Thyroid gland (tissue), 4 donors: Measurements from ENCODE around the gene KSR1. TPM values are rescaled to one million over a fixed set of nuclear protein-coding genes. Genes with fewer than 3 reads are reported as not detected.

Experiments used
- DNase-seq, 2 donors: peaks; one replicate each; pipeline ENCODE4 v3.0.0-alpha.2; 2019
- H3K27ac ChIP-seq, 3 donors: fragments of 200-600 bp; sonication (generic); 1 replicate in 2 of 3; 2 replicates in 1 of 3; pipeline ENCODE4 v1.5.1; 2016 to 2019; ENCODE audit warnings: mild to moderate bottlenecking in 1 of 3, moderate library complexity in 1 of 3
- H3K27me3 ChIP-seq: fragments of 200-600 bp; sonication (generic); one replicate; pipeline ENCODE4 v1.5.1; 2019
- H3K36me3 ChIP-seq, 2 donors: fragments of 200-600 bp; sonication (generic); one replicate each; pipeline ENCODE4 v1.5.1; 2016 to 2019
- H3K4me1 ChIP-seq, 2 donors: fragments of 200-600 bp; sonication (generic); one replicate each; pipeline ENCODE4 v1.5.1; 2017 to 2019
- H3K4me3 ChIP-seq, 3 donors: fragments of 200-600 bp; sonication (generic); replicated peaks in 1 of 3; 1 replicate in 2 of 3; 2 replicates in 1 of 3; pipeline ENCODE4 v1.5.1; 2016; ENCODE audit warnings: mild to moderate bottlenecking in 1 of 3
- H3K9me3 ChIP-seq: fragments of 200-600 bp; sonication (generic); one replicate; pipeline ENCODE4 v1.5.1; 2017
- POLR2A ChIP-seq, 2 donors: fragments of 450-650 bp; IDR thresholded peaks; one replicate each; pipeline ENCODE4 v1.6.1; 2017; ENCODE audit warnings: antibody characterized with exemption in 2 of 2, mild to moderate bottlenecking in 2 of 2, moderate library complexity in 1 of 2
- WGBS, 2 donors: methylation state at CpG; one replicate each; pipeline ENCODE4 v1.1.5; 2017; 5-methylcytosine and 5-hydroxymethylcytosine counted together
- intact Hi-C: fragments of 100-400 bp; cut with DNase I; formaldehyde crosslinking; loops from one replicate; pipeline ENCODE4 v1.15.1; 2023
- total RNA-seq, 4 donors: library from RNA; depleted of rRNA; stranded (reverse); fragments of >200 nt; gene quantifications; one replicate each; pipeline ENCODE4 v1.2.3, GENCODE V29; 2016
- TF ChIP-seq, protein P1 (sequence below), 6 experiments: fragments of 200-600 bp in 3 of 6; fragments of 450-650 bp in 3 of 6; sonication (generic) in 3 of 6; IDR thresholded peaks; one replicate each; pipeline ENCODE4 v1.5.1; 2016 to 2019; ENCODE audit warnings: antibody characterized with exemption in 6 of 6, mild to moderate bottlenecking in 2 of 6, inconsistent platforms in 1 of 6, moderate library complexity in 1 of 6

KSR1 gene
- total RNA-seq, 4 donors from 2014 or later, result 35.9 to 75.5 (median 67.7) TPM

DNA sequence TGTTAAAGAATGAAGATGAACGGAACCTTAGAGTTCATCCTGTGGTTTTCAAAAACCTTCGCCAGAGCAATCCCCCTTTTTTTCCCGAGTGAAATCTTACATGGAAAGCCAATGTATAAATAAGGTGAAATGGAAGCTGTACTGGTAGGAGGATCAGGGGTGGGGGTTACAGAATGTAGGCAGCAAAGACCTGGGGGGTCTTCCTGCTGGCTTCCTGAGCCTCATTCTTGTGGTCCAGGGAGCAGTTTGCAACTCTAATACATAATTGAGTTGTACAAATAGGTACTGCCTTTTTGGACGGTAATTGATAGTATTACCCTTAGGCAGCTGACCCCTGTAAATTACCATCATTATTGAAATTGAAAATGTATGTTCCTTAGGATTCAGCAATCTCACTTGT lies 34.1 kb downstream of the KSR1 start:
- no peak overlapping the region for H3K27ac ChIP-seq
- H3K9me3 ChIP-seq, result no peaks in the 10 kb centered on the region
- H3K4me1 ChIP-seq, result peaks cover 62 to 79% of the 10 kb centered on the region in 2 donors
- H3K4me3 ChIP-seq, result no peak overlapping the region
- TF ChIP-seq, protein P1, sequence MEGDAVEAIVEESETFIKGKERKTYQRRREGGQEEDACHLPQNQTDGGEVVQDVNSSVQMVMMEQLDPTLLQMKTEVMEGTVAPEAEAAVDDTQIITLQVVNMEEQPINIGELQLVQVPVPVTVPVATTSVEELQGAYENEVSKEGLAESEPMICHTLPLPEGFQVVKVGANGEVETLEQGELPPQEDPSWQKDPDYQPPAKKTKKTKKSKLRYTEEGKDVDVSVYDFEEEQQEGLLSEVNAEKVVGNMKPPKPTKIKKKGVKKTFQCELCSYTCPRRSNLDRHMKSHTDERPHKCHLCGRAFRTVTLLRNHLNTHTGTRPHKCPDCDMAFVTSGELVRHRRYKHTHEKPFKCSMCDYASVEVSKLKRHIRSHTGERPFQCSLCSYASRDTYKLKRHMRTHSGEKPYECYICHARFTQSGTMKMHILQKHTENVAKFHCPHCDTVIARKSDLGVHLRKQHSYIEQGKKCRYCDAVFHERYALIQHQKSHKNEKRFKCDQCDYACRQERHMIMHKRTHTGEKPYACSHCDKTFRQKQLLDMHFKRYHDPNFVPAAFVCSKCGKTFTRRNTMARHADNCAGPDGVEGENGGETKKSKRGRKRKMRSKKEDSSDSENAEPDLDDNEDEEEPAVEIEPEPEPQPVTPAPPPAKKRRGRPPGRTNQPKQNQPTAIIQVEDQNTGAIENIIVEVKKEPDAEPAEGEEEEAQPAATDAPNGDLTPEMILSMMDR (IDR thresholded peaks at IDR 0.05), result no peak
- TF ChIP-seq POLR2A (IDR thresholded peaks at IDR 0.05), result no peak
- WGBS, 2 donors, result 93 to 94% methylated on average over 4 of the region's 4 CpGs
- no peak for DNase-seq
- intact Hi-C loops, result no loop called here
- no peaks in the 10 kb centered on the region for H3K27me3 ChIP-seq
- no peaks in the 10 kb centered on the region for H3K36me3 ChIP-seq

DNA sequence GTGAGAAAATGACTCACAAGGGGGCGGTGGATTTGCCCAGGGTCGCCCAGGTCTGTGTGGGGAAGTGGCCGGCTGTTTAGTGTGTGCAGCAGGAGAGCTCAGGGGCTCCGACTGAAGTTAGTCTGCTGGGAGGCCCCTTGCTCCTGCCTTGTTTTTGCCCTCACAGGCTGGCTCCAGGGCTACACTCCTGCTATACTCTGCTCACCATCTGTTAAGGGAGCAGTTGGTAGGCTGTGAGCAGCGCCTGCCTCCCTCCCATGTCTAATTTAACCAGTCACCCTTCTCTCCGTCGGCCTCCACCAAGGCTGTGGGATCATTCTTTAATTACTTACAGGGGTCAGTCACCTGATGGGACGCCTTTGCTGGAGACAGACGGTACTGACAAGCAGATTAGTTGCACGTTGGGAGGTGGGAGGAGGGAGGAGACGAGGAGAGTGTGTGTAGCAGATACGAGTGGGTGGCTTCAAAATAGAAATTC lies 35.5 kb downstream of the KSR1 start:
- H3K9me3 ChIP-seq, result no peaks in the 10 kb centered on the region
- TF ChIP-seq POLR2A (IDR thresholded peaks at IDR 0.05), result no peak
- TF ChIP-seq, protein P1 (IDR thresholded peaks at IDR 0.05), result no peak
- H3K4me1 ChIP-seq, result peaks cover 64 to 80% of the 10 kb centered on the region in 2 donors
- no peaks in the 10 kb centered on the region for H3K27me3 ChIP-seq
- no peaks in the 10 kb centered on the region for H3K36me3 ChIP-seq
- intact Hi-C loops, result no loop called here
- no peak overlapping the region for H3K27ac ChIP-seq
- no peak overlapping the region for H3K4me3 ChIP-seq
- 85 to 86% methylated on average over 12 of the region's 12 CpGs for WGBS, 2 donors
- peak in 1 of 2 donors; percentile 1 for DNase-seq

DNA sequence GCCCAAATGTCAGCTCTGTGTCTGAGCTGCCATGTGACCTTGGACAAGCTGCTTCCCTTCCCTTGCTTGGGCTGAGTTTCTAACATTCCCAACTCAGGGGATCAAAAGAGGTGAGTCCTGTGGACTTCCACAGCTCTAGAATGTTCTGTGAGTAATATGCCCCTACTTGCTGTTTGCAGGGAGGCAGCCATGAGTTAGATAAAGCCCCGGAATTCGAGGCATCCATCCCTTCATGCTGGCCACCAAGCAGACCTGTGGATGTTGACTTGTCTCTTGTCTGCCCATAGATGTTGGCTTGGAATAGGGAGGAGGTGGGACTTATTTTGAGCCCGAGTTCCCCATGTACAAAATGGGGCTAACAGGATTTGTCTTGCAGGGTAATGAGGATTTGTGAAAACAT lies 36.2 kb downstream of the KSR1 start:
- H3K27me3 ChIP-seq, result no peaks in the 10 kb centered on the region
- no peak for TF ChIP-seq POLR2A (IDR thresholded peaks at IDR 0.05)
- TF ChIP-seq, protein P1 (IDR thresholded peaks at IDR 0.05), result no peak
- DNase-seq, result peak in 1 of 2 donors; percentile 1
- no peaks in the 10 kb centered on the region for H3K9me3 ChIP-seq
- 90 to 96% methylated on average over 2 to 3 of the region's 3 CpGs for WGBS, 2 donors
- no peak overlapping the region for H3K4me3 ChIP-seq
- H3K36me3 ChIP-seq, result no peaks in the 10 kb centered on the region
- H3K27ac ChIP-seq, result no peak overlapping the region
- intact Hi-C loops, result no loop called here
- peaks cover 64 to 83% of the 10 kb centered on the region in 2 donors for H3K4me1 ChIP-seq

DNA sequence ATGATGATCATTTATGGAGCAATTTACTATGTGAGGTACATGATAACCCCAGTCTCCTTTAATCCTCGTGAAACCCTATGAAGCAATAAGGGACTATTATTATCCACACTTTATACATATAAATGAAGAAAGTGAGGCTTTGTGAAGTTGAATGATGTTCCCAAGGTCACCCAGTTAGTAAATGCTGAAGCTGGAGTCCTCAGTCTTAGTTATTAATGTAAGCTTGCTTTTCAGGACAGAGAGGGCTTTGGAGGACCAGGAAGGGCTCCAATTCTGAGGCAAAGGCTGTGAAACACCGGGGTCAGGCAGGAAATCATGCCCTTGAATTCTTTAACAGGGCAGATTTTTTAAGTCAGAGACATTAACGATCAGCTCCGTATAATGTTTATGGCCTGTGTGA lies 36.8 kb downstream of the KSR1 start:
- intact Hi-C loops, result no loop called here

More for the DNA sequence above, 36.8 kb downstream of the KSR1 start:
- peaks cover 64 to 84% of the 10 kb centered on the region in 2 donors for H3K4me1 ChIP-seq
- no peaks in the 10 kb centered on the region for H3K36me3 ChIP-seq
- no peak for TF ChIP-seq POLR2A (IDR thresholded peaks at IDR 0.05)
- TF ChIP-seq, protein P1 (IDR thresholded peaks at IDR 0.05), result no peak
- H3K27ac ChIP-seq, result peak overlapping the region; percentile 98 to 100 (median 99)
- no peak for DNase-seq
- WGBS, 2 donors, result 66 to 81% methylated on average over 4 of the region's 4 CpGs
- no peaks in the 10 kb centered on the region for H3K9me3 ChIP-seq
- H3K27me3 ChIP-seq, result no peaks in the 10 kb centered on the region
- H3K4me3 ChIP-seq, result no peak overlapping the region
